ENCODE measurements around the gene PARP8.
A peak's percentile ranks its signal among the peaks of the same experiment; 100 is the strongest.

The PARP8 gene

DNA sequence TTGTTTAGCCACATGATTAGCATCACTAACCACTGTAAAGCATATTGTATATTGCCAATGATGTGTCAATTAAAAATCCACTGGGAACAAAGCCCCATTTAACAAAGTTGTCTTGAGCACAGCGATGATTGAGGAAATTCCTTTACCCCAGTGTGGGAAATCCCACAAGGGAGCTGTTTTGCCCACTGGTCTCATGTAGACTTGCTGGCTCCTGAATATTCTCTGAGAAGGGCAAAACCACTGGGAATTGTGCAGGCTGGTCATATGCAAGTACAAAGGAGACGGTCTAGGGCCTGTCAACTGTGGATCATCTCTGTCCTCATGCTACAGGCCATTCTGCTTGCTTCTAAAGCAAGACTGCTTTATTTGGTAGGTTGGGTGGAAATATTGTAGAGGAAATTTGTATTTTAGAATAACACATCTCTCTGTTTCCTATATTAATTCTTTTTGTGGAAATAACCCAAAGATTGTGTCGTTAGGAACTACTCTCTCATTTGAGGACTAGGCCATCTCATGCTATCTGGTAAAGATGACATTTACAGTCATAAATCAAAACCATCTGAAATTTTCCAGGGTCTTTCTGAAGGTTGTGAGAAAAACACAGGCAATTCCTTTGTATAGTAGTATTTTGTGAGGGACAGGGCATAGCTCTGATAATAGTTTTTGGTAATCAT, 60.2 kb downstream of the PARP8 start:
- no peak for DNase-seq (ENCODE audit: low read depth)

DNA sequence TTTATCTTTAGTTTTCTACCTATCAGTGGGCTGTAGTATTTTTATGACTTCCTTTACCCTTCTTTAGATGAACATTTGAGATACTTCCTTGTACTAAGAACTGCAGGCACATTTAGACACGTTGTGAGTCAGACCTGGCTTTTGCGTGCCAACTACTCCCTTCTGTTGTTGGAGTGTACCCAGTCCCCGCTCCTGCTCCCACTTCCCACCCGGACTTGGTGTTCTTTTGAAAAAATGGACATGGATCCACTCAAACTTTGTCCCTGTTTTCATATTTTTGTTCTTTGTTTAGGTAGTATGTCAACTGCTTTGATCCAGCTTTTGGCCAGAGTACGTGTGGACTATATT, 60.7 kb downstream of the PARP8 start:
- DNase-seq (ENCODE audit: low read depth) = no peak

DNA sequence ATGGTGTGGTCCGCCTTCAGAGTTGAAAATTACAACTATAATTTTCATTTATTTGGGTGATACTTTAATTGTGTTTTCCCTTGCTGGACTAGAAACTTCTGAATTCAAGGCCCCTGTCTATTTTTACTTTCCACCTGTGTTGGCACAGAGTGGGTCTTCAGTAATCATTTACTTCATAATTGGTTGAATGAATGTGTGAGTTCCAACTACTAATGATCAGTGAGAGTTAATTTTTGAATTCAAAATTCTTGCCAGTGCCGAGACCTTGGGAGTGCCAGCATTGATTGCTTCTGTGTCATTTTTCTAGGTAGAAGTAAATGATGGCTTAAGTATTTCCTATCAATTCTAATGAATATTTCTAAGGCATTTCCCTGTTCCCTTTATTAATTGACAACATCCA, 61.4 kb downstream of the PARP8 start:
- no peak for DNase-seq (ENCODE audit: low read depth)

DNA sequence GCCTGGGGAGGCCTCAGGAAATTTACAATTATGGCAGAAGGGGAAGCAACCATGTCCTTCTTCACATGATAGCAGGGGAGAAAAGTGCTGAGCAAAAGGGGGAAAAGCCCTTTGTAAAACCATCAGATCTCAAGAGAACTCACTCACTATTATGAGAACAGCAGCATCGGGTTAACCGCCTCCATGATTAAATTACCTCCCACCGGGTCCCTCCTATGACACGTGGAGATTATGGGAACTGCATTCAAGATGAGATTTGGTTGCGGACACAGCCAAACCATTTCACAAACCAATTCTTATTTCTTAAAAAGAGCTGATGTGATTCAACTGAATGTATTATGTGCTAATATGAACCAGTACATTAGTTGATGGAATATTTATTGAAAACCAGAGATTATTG, 63.9 kb downstream of the PARP8 start:
- DNase-seq (ENCODE audit: low read depth) = no peak

DNA sequence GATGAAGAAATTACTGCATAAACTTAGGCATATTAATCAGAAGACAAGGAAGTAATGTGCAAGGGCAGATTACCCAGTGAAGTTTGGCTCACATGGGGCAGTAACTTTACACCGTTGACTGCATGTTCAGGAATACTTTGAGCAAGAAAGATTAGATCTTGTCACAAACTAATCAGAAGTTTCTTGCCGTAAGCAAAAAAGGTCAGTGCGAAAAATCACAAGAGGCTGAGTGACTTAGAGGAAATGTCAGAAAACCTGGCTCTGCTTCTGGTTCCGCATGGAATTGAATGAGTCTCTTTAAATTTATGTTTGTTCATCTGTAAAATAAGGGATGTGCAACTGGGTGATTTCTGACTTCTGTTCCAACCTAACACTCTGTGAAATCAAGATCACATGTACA, 64.4 kb downstream of the PARP8 start:
- no peak for DNase-seq (ENCODE audit: low read depth)

DNA sequence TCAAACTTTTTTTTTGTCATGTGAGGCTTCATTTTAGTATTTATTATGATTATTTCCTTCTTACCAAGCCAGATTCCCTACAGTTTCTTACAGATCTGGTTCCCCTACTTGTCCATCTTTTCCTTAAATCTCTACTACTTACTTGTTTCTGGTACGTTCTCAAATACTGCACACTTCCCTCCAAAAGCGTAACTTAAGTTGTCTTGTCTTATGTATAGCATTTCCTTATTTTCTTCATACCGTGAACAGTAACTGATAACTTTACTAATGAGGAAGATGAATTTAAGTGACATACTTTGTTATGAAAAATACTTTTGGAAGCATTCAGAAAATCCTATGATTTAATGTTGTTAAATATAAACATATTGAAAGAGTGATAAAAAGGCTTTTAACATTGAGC, 67.3 kb downstream of the PARP8 start:
- no peak for DNase-seq (ENCODE audit: low read depth)

DNA sequence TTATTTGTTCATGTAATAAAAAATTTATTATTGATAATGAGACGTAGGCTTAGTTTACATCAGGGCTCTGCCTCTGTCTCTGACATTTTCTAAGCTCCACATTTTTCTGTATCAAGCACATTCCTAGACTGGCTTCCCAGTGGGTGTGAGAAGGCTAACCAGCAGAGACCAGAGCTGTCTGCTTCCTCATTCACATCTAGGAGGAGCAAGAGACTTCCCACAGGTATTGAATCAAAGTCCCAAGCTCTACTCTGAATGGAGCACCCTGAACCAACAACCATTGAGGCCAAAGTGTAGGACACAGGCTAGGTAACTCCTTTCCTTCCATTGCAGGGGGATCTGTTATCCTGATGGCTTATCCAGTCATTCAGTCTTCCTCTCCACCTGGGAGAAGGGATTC, 72.4 kb downstream of the PARP8 start:
- no peak for DNase-seq (ENCODE audit: low read depth)

DNA sequence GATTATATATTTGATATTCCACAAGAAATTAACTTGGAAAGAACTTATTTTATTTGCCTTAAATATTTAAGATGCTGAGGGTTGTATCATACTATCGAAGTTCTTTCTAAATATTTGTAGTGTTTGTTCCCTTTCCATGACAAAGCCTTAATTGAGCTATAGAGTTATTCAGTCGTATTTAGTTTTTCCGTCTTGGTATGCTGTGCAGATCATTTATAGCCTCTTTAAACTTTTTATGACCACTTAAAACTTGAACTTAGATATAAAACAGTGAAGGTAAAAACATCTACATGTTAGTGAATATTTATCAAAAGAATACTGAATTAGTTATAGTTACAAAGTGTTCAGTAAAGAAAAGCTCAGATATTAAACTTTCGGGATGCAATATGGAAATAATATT, 74.4 kb downstream of the PARP8 start:
- no peak for DNase-seq (ENCODE audit: low read depth)

DNA sequence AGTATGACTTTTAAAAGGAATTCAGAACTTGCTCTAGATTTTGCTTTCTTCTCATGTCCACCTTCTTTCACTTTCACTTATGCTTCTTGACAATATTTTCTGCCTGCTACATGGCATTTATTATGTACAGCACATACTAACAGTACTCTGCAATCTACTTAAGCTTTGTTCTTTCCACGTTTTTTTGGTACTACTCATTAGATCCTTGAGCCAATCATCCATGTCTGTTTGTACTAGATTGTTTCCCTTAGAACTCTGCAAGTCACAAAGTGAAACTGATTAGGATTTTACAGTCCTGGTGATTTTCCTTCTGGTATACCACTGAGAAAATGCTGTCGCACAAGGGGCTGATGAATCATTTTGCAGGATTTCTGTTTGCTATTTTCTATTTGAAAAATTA, 78.3 kb downstream of the PARP8 start:
- DNase-seq (ENCODE audit: low read depth) = peak; percentile 36

DNA sequence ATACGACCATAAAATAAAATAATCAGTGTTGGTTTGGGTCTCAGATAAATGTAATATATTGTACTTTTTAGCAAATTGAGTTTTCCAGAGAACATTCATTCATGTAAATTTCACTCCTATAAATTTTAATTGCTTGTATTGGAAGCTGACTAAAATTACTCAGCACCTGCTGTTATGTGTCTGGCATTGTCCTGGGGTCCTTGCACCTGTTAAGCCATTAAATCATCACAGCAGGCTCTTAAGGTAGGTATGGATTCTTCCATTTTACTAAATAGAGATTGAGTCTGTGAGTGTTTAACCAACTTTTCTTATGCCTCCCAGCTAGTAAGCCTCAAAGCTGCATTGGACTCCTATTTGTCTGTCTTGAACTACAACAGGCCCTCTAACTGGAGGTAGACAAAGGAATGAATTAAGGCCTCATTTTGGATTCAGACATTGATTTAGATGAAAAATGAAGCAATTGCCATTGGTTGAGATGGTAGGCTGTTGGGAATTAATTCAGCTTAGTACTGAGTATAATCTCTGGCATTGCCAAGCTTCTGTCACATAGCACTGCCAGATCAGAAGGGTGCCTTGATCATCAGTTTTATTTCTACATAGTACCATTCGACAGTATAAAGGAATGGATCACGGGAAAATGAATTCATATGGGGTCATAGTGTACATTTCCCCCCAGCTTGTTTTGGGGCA, 78.9 kb downstream of the PARP8 start:
- no peak for DNase-seq (ENCODE audit: low read depth)

DNA sequence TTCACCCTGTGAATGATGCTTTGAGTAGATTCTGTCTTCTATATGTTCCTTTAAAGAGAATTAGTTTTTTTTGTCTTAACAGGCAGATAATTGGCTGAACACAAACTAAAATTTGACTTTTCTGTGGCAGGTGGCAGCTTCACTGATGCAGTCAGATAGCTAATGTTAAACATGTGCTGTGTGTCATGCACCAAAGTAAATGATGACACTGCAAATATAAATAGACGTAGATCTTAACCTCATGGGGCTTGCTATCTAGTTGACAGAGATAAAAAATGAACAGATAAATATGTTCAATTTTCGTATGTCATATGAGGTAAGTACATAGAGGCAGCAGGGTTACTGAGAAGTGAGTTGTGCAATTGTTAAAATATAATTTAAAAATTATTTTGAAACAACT, 82.7 kb downstream of the PARP8 start:
- no peak for DNase-seq (ENCODE audit: low read depth)

DNA sequence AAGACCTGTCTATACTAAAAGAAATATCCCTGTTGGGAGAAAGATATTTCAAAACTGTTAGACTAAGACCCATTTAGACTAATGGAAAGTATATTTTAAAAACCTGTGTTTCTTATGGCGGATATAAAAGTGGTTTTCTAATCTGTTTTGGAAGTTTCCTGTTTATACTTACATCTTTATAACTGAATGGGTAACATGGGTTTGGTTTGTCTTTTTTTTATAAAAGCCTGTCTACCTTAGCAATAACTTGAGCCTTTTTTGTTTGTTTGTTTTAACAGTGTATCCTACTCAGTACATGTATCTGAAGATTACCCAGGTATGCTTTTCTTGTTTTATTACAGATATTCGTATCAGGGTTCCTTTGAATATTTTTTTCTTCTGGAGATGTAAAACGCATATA, 83.4 kb downstream of the PARP8 start:
- DNase-seq (ENCODE audit: low read depth) = no peak

DNA sequence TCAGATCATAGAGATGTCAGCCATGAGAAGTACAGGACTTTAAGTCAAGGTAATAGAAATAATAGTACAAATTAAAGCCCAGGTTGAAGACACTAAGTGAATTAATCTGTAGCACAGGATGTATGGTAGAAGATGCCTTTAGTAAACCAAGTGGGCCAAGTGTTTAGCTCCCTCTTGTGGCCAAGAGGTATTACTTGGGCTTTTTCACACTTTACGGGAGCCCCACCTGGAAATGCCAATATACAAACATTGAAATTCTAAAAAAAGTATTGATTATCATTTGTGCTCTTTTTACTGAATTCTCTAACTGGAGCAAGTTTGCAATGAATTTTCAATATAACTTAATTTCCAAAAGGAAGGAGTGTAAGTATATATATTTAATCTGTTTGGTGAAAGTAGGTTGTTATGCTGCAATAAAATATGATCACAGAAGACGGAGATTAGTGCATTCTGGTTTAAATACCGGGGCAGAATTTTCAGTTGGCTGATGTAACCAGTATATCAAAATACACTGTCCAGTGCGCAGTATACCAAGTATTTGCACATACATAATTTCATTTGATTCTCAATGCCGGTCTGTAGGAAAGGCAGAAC, 84.7 kb downstream of the PARP8 start:
- DNase-seq (ENCODE audit: low read depth) = peak; percentile 52

DNA sequence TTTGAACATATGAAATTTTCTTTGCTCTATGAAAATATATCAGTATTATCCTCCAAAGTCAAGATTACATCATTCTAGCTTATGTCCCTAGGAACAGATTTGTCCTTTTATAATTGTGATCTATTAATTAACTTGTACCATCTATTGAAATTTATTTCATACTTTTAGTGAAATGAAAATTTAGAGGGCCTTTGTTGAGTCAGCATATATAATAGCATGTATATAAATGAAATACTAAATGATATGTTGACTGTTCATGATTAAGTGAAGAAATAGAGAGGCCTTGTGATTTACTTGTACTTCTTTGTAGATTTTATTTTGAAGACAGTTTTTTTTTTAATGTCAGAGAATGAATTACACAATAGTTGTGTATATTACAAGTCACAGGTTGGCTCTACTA, 86.4 kb downstream of the PARP8 start:
- no peak for DNase-seq (ENCODE audit: low read depth)

DNA sequence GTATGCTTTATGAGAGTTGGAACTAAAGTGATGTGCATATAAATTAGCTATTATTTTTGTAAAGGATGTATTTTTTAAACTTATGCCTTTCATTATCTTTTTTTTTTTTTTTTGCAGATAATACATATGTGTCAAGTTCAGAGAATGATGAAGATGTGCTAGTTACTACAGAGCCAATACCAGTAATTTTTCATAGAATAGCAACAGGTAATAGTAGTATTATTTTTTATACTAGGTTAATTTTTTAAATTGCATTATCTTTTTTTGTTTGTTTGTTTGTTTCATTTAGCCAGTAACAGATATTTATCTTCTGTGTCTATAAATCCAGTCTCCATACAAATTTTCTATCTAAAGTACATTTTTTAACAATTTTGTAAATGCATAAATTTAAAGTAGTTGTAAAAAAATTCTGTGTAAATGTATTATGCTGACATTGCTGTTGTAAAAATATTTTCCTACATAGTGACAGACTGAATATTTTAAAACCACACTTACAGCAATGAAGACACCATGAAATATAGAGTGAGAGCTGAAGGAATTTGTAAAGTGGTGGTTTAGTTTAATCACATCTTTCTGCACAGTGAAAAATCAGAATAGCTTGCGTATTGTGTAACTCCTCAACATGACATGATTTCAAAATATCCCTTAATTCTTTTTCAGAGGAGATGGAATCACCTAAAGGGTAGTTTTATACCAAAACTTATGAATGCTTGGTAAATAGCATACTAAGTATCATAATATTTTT, 93.3 kb downstream of the PARP8 start:
- DNase-seq (ENCODE audit: low read depth) = peak; percentile 0

DNA sequence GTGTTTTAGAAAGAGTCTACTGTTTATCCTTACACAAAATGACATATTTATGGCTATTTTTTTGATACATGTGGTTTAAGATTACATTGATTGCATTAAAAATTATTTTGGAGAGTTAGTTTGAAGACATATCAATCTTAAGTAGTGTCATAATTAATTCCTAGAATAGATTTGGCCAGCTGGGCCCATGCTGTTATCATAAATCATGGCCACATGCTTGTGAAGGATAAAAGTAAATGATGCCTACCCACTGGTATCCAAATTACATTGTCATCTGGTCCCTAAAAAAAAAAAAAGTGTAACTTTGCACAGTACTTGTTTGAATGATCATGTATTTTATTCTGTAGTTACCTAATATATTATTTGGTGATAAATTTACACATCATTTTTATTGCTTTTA, 96.9 kb downstream of the PARP8 start:
- DNase-seq (ENCODE audit: low read depth) = no peak

DNA sequence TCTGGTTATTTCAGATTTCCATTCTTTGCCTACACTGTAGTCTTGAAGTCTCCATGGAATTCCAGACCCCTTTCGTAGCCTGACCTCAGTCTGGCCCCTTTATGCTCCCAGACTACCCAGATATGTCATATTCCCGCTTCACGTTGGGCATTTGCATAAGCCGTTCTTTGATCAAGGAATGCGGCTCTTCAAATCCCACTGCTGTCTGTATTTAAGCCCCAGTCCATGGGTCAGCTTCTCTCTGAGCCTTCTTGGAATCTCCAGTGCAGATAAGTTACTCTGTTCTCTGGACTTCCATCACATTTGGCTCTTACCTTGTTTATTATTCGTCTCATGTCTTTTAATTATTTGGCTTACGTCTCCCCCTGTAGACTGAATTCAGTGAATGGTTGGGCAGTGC, 97.4 kb downstream of the PARP8 start:
- no peak for DNase-seq (ENCODE audit: low read depth)

DNA sequence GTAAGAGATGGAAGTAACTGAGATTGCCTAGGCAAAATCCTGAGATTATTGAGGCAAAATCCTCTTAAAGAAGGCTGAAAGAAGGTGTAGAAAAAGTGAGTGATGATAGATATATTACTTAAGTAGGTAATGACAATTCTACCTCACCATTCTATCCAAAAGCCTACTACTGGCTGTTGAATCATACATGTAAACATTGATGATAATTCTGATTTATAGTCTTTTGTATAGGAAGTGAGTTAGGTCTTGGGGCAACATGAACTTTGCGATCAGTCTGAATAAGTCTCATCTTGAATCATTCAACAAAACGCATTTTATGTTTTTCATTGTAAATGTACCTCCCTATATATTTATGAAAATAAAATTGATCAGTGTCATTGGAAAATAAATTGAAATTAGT, 99.6 kb downstream of the PARP8 start:
- DNase-seq (ENCODE audit: low read depth) = no peak

DNA sequence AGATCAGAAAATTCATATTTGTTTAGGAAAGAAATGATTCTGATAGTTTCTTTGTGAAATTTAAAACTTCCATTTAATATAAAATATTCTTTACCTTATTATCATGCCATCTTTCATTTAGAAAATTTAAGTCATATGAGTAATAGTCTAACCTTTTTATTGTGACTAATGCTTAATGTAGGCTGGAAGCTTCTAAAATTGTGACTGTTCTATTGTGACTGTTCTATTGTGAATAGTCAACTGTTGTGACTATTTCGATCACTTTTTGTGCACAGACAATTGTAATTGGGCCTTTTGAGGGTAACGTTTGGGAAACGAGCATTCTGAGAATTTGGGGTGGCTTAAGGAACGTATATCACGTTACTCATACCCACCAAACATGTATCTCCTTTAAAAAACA, 100.0 kb downstream of the PARP8 start:
- DNase-seq (ENCODE audit: low read depth) = no peak

DNA sequence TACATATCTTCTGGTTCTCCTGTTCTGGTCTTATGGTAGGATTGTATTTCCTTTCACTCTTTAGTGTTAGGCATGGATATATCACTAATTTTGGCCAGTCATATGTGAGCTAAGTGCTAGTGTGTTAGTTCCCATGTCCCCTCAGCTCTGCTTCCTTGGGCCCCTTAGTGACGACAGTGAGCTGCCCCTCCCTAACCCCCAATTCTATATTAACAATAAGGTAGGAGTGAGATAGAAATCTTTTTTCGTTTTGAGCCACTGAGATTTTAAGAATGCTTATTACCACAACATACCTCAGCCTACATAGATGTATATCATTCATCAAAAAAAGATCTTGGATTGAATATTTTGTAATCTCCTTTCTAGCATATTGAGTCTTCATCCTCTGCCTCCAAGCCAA, 100.5 kb downstream of the PARP8 start:
- DNase-seq (ENCODE audit: low read depth) = no peak

DNA sequence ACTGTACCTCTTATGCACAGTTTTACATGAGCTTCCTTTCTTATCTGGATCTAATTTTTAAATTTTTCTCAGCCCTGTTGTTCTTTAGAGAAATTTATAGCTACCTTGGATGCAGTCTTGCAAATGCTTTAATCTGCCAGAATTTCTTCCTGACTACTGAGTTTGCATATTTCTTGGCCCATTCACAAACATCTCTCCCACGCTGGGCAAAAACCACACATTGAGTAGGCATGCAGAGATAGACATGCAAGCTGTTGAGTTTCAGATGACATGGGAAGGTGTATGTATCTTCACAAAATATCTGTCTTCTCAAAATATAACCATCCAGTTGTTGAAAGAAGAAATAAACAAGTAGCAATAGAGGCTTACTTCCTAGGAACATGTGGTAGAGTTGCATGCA, 101.2 kb downstream of the PARP8 start:
- peak; percentile 33 for DNase-seq (ENCODE audit: low read depth)

DNA sequence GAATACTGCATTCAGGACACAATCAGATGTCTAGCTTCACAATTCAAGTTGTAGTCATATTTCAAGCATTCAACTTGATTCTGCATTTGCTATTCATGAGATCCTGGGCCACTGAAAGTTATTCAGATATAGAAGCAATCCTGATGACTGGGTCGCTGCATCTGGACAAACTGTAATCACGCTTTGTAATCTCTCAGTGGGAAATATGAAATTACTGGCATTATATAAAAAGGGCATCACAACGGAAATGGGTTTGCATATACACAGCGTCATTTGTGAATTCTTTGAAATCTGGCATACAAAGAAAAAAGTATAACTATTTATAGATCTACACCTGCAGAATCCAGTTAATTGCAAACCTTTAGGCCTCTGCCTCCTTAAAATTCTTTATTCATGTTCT, 102.2 kb downstream of the PARP8 start:
- DNase-seq (ENCODE audit: low read depth) = no peak

DNA sequence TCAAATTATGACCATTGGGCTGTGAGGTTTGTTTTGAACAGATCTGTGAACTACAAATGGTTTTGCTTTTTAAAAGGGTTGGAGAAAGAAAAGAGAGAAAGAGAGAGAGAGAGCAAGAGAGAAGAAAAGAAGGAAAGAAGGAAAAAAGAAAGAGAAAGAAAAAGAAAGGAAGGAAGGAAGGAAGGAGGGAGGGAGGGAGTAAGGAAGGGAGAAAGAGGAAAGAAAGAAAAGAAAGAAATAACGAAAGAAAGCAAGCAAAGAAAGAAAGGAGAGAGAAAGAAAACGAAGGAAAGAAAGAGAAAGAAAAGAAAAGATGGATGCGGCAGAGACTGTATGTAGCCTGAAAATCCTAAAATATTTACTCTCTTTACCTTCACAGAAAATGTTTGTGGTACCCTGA, 104.0 kb downstream of the PARP8 start:
- DNase-seq (ENCODE audit: low read depth) = no peak

All from EH (cell line).